Fibroblast of peridontal ligament (primary cell): Measurements from ENCODE around the gene GGCX.
"Not testable (repeated sequence)": the region's sequence is repeated elsewhere in the genome, so short reads cannot be mapped to it uniquely, and the experiment has no call there.

Experiments
- DNase-seq: peaks from one replicate; pipeline ENCODE4 v3.0.0-alpha.2; 2010; ENCODE audit errors: extremely low read depth

The GGCX gene

DNA sequence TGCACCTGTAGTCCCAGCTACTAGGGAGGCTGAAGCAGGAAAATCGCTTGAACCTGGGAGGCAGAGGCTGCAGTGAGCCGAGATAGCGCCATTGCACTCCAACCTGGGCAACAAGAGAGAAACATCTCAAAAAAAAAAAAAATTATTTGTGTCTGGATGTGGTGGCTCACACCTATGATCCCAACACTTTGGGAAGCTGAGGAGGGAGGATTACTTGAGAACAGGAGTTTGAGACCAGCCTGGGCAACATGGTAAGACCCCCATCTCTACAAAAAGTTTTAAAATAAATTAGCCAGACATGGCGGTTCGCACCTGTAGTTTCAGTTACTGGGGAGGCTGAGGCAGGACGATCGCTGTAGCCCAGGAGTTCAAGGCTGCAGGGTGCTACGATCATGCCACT, 14.4 kb upstream of the GGCX start:
- no peak for DNase-seq

- DNase-seq: no peak
These were observed 5.0 kb upstream of the GGCX start for GRCh38 chr2:85566265-85566664.

DNA sequence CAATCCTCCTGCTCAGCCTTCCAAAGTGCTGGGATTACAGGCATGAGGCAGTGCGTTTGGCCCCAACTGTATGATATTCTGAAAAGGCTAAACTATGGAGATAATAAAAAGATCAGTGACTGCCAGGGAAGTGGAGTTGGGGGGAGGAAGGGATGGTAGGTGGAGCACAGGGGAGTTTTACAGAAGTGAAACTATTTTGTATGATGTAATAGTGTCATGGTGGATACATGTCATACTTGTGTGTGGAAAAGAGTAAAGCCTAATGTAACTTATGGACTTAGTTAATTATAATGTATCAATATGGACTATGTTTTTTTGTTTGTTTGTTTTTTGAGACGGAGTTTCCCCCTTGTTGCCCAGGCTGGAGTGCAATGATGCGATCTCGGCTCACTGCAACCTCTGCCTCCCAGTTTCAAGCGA, 2.9 kb upstream of the GGCX start:
- no peak for DNase-seq

DNA sequence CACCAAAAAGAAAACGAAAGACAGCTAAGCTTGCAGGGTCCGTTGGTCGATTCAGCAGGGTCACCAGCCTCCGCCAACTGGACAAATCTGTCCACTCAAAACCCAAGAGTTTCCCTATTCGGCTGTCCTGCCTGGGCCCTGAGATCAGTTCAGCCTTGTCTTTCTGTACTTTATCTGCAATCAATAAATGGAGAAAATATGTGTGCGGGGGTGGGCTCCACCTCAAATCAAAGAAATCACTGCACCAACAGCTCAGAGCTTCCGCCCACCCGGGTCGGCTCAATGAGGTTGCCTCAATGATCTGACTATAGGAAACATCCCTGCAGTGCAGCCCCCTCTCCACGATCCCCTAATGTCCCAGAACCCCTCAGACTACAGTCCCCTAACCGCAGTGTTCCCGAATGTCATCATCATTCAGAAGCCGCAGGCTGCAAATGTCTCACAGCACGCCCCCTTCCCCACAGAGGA, 447 bp downstream of the GGCX start:
- no peak for DNase-seq

GRCh38 chr2:85560403-85560726, 928 bp downstream of the GGCX start:
- DNase-seq: not testable (repeated sequence)

DNA sequence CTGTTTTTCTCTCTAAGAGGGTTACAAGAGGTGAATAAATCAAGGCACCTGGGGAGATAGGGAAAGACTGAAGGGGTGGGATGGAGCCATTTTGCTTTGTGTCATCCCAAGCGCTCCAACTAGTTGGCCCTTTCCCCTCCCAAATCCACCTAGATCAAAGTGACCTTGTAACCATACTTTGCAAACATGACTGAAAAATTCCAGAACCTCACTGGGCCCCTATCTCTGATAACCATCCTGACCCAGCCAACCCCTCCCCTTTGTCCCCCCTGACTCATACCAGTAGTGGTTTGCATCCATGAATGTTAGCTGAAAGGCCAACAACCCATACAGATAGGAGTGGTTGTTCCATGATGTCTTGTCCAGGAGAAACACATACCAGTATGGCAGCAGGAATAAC, 3.1 kb downstream of the GGCX start:
- DNase-seq: no peak

DNA sequence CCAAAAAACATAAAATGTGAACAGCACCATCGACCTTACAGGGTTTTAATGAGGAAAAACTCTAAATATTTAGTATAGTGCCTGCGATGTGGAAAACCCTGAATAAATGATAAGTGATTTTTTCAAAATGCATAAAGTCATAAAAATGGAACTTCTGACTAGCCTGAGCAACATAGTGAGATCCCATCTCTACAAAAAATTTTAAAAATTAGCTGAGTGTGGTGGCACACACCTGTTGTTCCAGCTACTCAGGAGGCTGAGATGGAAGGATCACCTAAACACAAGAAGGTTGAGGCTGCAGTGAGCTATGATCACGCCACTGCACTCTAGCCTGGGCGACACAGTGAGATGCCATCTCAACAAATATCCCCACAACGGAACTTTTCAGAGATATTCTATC, 4.2 kb downstream of the GGCX start:
- DNase-seq: no peak

- DNase-seq: no peak
These were observed 6.2 kb downstream of the GGCX start for GRCh38 chr2:85554980-85555612.

DNA sequence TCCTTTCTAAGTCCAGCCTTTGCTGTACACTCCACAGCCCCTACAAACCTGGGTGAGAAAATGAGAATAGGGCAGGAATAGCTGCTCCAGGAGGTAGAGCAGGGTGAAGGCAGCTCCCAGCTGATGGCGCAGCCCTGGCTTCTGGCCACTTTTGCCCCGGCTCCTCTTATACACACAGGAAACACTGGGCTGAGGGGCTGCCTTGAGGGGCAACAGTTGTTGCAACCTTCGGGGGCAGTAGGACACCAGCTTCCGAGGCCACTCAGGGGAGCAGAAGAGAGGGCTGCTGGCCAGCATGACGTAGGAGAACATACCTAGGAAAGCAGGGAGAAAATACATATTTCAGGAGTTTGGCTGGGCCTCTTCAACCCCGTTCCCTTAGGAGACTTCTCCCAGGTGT, 8.1 kb downstream of the GGCX start:
- DNase-seq: no peak

GRCh38 chr2:85551698-85552678, 9.3 kb downstream of the GGCX start:
- peak; percentile 81 for DNase-seq

GRCh38 chr2:85550486-85550885, 10.8 kb downstream of the GGCX start:
- DNase-seq: no peak

DNA sequence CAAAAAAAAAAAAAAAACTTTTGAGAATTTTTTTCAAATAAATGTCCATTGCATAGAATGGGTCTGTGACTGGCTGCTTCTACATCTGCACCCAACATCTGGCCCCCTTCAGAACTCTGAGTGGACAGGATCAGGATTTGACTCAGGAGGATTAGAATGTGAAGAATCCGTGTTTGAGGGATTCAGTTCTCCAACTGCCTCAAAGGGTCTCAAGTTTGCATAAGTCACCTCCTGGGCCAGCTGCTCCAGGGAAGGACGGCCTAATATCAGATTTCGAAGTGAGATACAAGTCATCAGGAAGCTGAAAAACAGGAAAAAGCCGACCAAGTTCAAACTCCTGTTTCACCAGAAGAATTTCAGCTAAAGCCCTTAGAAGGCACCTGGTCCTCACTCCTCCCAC, 11.5 kb downstream of the GGCX start:
- DNase-seq: peak; percentile 92

DNA sequence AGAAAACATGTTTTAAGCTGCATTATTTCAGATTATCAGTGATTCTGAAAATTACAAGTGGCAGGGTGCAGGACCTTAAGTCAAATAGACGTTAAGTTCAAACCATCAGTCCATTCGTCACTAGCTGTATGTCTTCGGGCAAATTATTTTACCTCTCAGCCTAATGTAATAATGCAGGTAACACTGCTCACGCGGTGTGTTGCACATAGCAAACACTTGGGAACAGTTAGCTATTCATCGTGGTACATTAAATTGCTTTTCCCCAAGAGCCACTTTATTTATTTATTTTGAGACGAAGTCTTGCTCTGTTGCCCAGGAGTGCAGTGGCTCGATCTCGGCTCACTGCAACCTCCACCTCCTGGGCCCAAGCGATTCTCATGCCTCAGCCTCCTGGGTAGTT, 12.2 kb downstream of the GGCX start:
- peak; percentile 5 for DNase-seq

DNA sequence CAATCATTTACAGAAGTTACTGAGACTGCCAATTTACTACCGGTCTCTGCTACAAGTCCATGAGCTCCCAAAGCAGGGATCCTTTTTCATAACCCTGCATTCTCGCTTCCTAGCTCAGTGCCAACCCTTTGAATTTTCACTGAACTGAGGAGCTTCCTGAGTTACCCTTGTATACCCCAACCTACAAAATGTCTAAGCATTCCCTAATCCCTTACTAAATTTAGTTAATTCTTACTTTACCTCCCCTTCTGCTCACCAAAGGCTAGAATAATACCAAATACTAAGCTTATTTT, 12.7 kb downstream of the GGCX start:
- DNase-seq: no peak

DNA sequence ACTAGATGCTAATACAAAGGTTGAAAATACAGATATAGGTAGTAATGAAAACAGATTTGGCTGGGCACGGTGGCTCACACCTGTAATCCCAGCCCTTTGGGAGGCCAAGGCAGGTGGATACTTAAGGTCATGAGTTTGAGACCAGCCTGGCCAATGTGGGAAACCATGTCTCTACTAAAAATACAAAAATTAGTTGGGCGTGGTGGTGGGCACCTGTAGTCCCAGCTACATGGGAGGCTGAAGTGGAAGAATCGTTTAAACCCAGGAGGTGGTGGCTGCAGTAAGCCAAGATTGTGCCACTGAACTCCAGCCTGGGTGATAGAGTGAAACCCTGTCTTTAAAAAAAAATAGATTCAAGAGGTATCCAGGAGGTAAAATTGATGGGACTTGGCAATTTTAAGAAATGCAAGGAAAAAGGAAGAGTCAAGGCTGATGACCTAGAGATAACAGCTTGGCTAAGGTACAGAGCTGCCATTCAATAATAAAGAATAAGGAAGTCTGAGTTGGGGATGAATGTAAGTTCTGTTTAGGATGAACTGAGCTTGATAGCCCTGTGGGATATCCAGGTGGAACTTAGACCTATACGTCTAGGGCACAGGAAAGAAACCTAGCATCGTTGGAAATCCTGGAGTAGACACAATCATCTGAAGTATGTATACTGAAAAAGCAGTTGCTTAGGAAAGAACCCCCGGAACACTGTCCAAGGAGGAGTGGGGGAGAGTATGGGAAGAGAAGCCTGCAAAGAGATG, 13.3 kb downstream of the GGCX start:
- DNase-seq: peak; percentile 64

- DNase-seq: peak; percentile 33
These were observed 14.0 kb downstream of the GGCX start for GRCh38 chr2:85547089-85547858.

DNA sequence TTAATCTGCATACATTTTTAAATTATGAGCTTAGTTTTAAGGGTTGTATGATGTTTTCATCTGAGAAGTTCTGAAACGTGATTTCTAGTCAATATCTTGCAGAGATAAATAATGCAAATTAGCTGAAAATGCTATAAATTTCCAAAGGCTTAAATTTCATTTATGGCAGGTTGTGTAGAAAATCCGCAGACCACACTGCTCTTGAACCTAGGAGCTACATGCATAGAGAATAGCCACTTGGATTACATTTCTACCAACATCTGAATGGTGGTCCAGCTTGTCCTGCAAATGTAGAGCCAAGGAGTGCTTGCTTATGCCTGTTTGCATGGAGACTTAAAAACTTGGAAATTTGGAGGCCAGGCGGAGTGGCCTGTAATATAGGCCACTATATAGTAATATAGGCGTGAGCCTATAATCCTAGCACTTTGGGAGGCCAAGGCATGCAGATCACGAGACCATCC, 15.5 kb downstream of the GGCX start:
- DNase-seq: peak; percentile 13

DNA sequence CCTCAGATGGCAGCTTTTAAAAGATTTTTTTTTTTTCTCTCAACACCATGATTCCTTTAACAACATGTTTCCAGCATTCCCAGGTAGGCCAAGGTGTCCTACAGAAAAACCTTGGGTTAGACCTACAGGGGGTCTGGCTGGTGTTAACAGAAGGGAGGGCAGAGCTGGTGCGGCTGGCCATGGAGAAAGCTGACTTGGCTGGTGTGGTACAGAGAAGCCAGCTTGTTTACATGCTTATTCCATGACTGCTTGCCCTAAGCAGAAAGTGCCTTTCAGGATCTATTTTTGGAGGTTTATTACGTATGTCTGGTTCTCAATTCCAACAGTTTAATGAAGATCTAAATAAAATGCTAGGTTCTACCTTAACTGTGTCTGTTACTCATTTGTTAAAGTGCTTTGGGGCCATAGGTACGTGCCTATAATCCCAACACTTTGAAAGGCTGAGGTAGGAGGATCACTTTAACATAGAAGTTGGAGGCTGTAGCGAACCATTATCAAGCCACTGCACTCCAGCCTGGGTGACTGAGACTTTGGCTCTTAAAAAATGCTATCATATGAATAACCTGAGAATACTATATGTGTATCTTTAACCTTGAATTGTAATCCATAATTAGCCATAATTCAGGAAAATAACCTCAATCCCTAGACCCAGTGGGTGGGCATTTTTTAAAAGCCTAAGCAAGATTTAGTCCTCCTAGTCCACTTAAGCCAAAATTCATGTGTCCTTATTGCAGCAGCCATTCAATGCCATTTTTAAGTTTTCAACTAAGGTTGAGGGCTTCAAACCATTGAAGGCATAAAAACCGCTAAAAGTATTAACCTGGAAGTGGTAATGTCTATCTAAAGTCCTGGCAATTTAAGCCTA, 16.1 kb downstream of the GGCX start:
- peak; percentile 10 for DNase-seq

DNA sequence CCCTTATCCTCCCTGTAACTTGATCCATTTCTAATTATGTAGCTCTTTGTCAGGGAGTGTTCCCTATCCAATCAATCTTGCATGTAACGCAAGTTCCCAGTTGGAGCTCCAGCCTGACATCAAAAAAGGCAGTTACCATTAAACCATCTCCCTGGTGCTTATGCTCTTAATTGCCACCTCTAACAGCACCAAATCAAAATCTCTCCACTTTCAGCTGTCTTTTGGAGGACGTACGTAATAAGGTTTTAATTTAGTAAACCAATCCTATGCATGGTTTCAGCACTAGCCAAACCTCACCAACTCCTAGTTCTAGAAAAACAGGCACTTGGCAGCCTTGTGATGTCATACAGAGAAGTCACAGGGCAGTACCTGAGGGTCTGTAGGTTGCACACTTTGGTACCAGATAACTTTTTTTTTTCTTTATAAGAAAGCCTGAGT, 17.0 kb downstream of the GGCX start:
- DNase-seq: peak; percentile 14

DNA sequence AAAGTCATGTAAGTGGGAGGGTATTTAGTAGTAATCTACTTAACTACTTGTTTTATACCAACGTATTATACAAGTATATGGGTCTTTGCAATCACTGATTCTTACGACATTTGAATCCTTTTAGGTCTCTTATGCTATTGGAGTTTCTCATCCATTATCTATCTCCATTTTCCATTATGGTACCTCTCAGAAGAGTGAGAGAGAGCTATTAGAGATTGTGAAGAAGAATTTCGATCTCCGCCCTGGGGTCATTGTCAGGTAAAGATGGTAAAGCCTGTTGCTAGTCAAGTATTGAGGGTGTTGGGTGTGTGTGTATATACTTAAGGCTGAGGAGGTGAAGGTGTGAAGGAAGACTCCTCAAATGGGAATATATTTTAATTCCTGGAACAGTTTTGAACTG, 18.5 kb downstream of the GGCX start:
- no peak for DNase-seq
